ENCODE data around the gene TRIM29. TPM values are rescaled to one million over a fixed set of nuclear protein-coding genes. Genes with fewer than 3 reads are reported as not detected.

The TRIM29 gene
- total and polyA plus RNA-seq, 2 of the 4 experiments (the other 2 are of a cell fraction) = not detected

DNA sequence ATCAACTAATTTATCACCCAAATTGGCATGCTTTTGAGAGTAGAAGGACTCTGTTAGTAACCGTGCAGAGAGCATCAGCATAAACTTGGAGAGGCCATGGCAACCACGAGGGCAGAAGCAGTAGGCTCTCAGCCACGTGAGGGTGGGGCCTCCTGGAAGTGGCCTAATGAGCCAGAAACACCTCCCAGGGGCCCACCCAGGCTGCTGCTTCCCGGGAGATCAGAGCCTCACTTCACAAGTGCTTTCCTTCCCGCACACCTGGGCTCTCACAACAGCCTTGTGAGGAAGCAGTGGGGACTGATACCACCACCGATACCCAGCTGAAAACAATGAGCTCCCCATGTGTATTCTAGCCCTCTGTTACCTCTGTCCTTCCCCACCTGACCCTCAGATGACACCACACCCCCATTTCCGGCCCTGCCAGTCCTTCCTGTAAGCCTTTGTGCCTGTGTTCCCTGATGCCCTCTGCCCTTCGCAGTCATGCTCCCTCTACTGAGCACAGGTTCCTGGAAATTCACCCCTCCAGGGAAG, 17.0 kb downstream of the TRIM29 start:
- no peaks in the 10 kb centered on the region for H3K4me1 ChIP-seq (ENCODE audit: control insufficient read depth, insufficient read depth, low read length)
- ATAC-seq (ENCODE audit: low read depth) (no peak), DNase-seq (no peak)
- no peaks in the 10 kb centered on the region for H3K9me3 ChIP-seq (ENCODE audit: control insufficient read depth, insufficient read depth, low read length)
- no peaks in the 10 kb centered on the region for H3K79me1 ChIP-seq (ENCODE audit: low read depth in 1 of 2, low read length in 2 of 2)
- no peak overlapping the region for H2BK5ac ChIP-seq (ENCODE audit: low read depth, low read length, poor library complexity, severe bottlenecking)
- no peak overlapping the region for H3K4me3 ChIP-seq (ENCODE audit: insufficient read depth, low read depth, low read length)
- H2AK9ac ChIP-seq (replicated peaks; ENCODE audit: low read depth, low read length, poor library complexity) = no peak overlapping the region
- no peak overlapping the region for H3K9ac ChIP-seq (ENCODE audit: low read depth, low read length)
- dilution Hi-C loops (cut with HindIII; ENCODE audit: low sequenced_read_pairs, unreplicated experiment) (no loop called here), in situ Hi-C loops (cut with MboI; ENCODE audit: low sequenced_read_pairs) (loop anchor here (25.0 kb wide), 1 partner anchor 759 kb away; no protein-coding TSS in a partner anchor), intact Hi-C loops (cut with micrococcal nuclease) (no loop called here)
- H3K18ac ChIP-seq (ENCODE audit: low read depth, low read length) = no peak overlapping the region
- BruUV-seq (replicated peaks) = no TSS peak
- POLR2A ChIA-PET (ENCODE audit: unreplicated experiment) = no interaction called here
- H2AFZ ChIP-seq (replicated peaks; ENCODE audit: low read length, poor library complexity) = no peak overlapping the region
- TF ChIP-seq RCOR1 (IDR thresholded peaks at IDR 0.05; ENCODE audit: insufficient replicate concordance, low read length) (no peak), MXI1 (IDR thresholded peaks at IDR 0.05; ENCODE audit: borderline replicate concordance, low read depth, low read length) (no peak), RFX5 (IDR thresholded peaks at IDR 0.05; ENCODE audit: low read depth, low read length) (no peak), BHLHE40 (IDR thresholded peaks at IDR 0.05; ENCODE audit: low read depth, low read length) (no peak), POLR2A (IDR thresholded peaks at IDR 0.05; ENCODE audit: low read depth, low read length) (no peak), FOS (IDR thresholded peaks at IDR 0.05; ENCODE audit: low read depth, low read length) (no peak), CHD1 (IDR thresholded peaks at IDR 0.05; ENCODE audit: low read depth, low read length) (no peak), MAZ (IDR thresholded peaks at IDR 0.05; ENCODE audit: borderline replicate concordance, low read depth, low read length) (no peak), SMC3 (IDR thresholded peaks at IDR 0.05; ENCODE audit: low read depth, low read length) (no peak), RAD21 (IDR thresholded peaks at IDR 0.05; ENCODE audit: low read length) (no peak), NFE2L2 (IDR thresholded peaks at IDR 0.05; ENCODE audit: low read depth, low read length) (no peak), CEBPB (IDR thresholded peaks at IDR 0.05; ENCODE audit: low read depth, low read length) (no peak)
- TF ChIP-seq, protein P1, sequence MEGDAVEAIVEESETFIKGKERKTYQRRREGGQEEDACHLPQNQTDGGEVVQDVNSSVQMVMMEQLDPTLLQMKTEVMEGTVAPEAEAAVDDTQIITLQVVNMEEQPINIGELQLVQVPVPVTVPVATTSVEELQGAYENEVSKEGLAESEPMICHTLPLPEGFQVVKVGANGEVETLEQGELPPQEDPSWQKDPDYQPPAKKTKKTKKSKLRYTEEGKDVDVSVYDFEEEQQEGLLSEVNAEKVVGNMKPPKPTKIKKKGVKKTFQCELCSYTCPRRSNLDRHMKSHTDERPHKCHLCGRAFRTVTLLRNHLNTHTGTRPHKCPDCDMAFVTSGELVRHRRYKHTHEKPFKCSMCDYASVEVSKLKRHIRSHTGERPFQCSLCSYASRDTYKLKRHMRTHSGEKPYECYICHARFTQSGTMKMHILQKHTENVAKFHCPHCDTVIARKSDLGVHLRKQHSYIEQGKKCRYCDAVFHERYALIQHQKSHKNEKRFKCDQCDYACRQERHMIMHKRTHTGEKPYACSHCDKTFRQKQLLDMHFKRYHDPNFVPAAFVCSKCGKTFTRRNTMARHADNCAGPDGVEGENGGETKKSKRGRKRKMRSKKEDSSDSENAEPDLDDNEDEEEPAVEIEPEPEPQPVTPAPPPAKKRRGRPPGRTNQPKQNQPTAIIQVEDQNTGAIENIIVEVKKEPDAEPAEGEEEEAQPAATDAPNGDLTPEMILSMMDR (conservative IDR thresholded peaks at IDR 0.05; ENCODE audit: low read depth, low read length) = no peak
- TF ChIP-seq, protein P2, sequence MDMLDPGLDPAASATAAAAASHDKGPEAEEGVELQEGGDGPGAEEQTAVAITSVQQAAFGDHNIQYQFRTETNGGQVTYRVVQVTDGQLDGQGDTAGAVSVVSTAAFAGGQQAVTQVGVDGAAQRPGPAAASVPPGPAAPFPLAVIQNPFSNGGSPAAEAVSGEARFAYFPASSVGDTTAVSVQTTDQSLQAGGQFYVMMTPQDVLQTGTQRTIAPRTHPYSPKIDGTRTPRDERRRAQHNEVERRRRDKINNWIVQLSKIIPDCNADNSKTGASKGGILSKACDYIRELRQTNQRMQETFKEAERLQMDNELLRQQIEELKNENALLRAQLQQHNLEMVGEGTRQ (IDR thresholded peaks at IDR 0.05; ENCODE audit: low read depth, low read length) = no peak
- TF ChIP-seq, protein P3, sequence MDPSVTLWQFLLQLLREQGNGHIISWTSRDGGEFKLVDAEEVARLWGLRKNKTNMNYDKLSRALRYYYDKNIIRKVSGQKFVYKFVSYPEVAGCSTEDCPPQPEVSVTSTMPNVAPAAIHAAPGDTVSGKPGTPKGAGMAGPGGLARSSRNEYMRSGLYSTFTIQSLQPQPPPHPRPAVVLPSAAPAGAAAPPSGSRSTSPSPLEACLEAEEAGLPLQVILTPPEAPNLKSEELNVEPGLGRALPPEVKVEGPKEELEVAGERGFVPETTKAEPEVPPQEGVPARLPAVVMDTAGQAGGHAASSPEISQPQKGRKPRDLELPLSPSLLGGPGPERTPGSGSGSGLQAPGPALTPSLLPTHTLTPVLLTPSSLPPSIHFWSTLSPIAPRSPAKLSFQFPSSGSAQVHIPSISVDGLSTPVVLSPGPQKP (IDR thresholded peaks at IDR 0.05; ENCODE audit: borderline replicate concordance, low read depth, low read length) = no peak
- H3K56ac ChIP-seq (ENCODE audit: extremely low read depth, insufficient read depth, low read length) = no peak overlapping the region
- H2AK5ac ChIP-seq (ENCODE audit: low read depth, low read length) = no peak overlapping the region
- H2BK20ac ChIP-seq (ENCODE audit: low read depth, low read length) = no peak overlapping the region
- no peak overlapping the region for H4K5ac ChIP-seq (ENCODE audit: low read depth, low read length)
- no peak overlapping the region for H2BK120ac ChIP-seq (ENCODE audit: low read depth, low read length)
- H3K36me3 ChIP-seq (ENCODE audit: control insufficient read depth, insufficient read depth, low read length) = no peaks in the 10 kb centered on the region
- peaks cover 29% of the 10 kb centered on the region for H3K27me3 ChIP-seq (ENCODE audit: control insufficient read depth, insufficient read depth, low read length)
- WGBS, 2 experiments (ENCODE audit: extremely low coverage in 2 of 2, insufficient read length in 1 of 2) = 59% methylated on average over 2 of the region's 8 CpGs; no CpG with 5 or more reads in 1 of the 2 experiments
- H3K27ac ChIP-seq (ENCODE audit: insufficient read depth, low read length) = no peak overlapping the region
- no peak overlapping the region for H3K4ac ChIP-seq (ENCODE audit: low read depth, low read length)
- no peak overlapping the region for H2BK15ac ChIP-seq (ENCODE audit: low read depth, low read length)
- no peak overlapping the region for H3K4me2 ChIP-seq (ENCODE audit: low read depth, low read length)
- H4K8ac ChIP-seq (ENCODE audit: low read depth in 2 of 2, low read length in 2 of 2) = no peak overlapping the region
- H4K91ac ChIP-seq (ENCODE audit: insufficient read depth, low read depth, low read length) = no peak overlapping the region
- no peaks in the 10 kb centered on the region for H3K9me1 ChIP-seq (ENCODE audit: insufficient read depth, low read length)
- no peaks in the 10 kb centered on the region; the same call in 1 of the 2 replicates for H4K20me1 ChIP-seq (ENCODE audit: insufficient read depth, low read length)
- no peak overlapping the region for H3K14ac ChIP-seq (replicated peaks; ENCODE audit: low read depth, low read length)
- CTCF ChIA-PET = no interaction called here
- no peak overlapping the region for H3K23ac ChIP-seq (ENCODE audit: low read depth, low read length)

Data from IMR-90 (cell line).